B cell (primary cell): ENCODE results near the gene CCDC87.

Experiments used
- EZH2 ChIP-seq: IDR thresholded peaks from 2 replicates; pipeline ENCODE4 v1.6.1; 2012; ENCODE audit warnings: borderline replicate concordance, low read depth, mild to moderate bottlenecking, moderate library complexity, low read length; ENCODE audit not compliant: insufficient read depth, poor library complexity, severe bottlenecking
- TF ChIP-seq, protein P1 (sequence below): fragments of 200-600 bp; IDR thresholded peaks from one replicate; pipeline ENCODE4 v1.8.0; 2022; ENCODE audit warnings: antibody characterized with exemption, mild to moderate bottlenecking

DNA sequence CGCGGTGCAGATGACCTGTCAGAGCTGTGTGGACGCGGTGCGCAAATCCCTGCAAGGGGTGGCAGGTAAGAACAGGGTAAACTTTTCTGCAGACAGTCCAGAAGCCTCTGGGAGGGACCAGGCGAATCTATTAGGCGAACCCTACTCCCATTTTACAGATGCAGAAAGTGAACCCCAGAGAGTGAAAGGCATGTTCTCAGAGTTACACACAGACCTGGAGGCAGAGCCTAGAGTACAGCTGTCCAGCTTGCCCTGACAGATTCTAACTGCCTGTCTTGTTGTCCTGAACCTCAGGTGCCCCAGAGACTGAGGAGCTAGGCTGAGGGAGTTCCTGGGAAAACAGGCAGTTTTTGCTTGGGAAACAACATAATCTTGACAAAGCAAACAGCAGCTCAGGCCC lies 787 bp upstream of the CCDC87 start:
- no peak for TF ChIP-seq EZH2
- TF ChIP-seq, protein P1, sequence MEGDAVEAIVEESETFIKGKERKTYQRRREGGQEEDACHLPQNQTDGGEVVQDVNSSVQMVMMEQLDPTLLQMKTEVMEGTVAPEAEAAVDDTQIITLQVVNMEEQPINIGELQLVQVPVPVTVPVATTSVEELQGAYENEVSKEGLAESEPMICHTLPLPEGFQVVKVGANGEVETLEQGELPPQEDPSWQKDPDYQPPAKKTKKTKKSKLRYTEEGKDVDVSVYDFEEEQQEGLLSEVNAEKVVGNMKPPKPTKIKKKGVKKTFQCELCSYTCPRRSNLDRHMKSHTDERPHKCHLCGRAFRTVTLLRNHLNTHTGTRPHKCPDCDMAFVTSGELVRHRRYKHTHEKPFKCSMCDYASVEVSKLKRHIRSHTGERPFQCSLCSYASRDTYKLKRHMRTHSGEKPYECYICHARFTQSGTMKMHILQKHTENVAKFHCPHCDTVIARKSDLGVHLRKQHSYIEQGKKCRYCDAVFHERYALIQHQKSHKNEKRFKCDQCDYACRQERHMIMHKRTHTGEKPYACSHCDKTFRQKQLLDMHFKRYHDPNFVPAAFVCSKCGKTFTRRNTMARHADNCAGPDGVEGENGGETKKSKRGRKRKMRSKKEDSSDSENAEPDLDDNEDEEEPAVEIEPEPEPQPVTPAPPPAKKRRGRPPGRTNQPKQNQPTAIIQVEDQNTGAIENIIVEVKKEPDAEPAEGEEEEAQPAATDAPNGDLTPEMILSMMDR: no peak
